CD4-positive, alpha-beta memory T cell (primary cell): ENCODE measurements around the gene PPP1R14C. TPM values are rescaled to one million over a fixed set of nuclear protein-coding genes. Genes with fewer than 3 reads are reported as not detected.
A peak's percentile ranks its signal among the peaks of the same experiment; 100 is the strongest.

ENCODE experiments used
- CTCF ChIA-PET: fragments of 350-600 bp; sonication (Branson Sonifier 250); formaldehyde crosslinking; loops from one replicate; lab custom pipeline; 2021; ENCODE audit warnings: inconsistent platforms; ENCODE audit not compliant: partially characterized antibody; lab: Charles Lee
- POLR2A ChIA-PET: fragments of 350-600 bp; sonication (Branson Sonifier 250); formaldehyde crosslinking; loops from one replicate; lab custom pipeline; 2021; ENCODE audit not compliant: partially characterized antibody; lab: Charles Lee
- DNase-seq, 5 donors: peaks; one replicate each; pipeline versions ENCODE4 v3.0.0 to v3.0.0-alpha.2; 2020 to 2022; ENCODE audit warnings: mixed read lengths in 1 of 5
- H3K27ac ChIP-seq: one replicate; pipeline ENCODE4 v1.7.0; 2013; ENCODE audit warnings: low read depth, low read length
- H3K27me3 ChIP-seq: 2 replicates; pipeline ENCODE4 v1.7.0; 2013; ENCODE audit warnings: mild to moderate bottlenecking, low read length, moderate library complexity; ENCODE audit not compliant: insufficient read depth
- H3K36me3 ChIP-seq: 2 replicates; pipeline ENCODE4 v1.7.0; 2013; ENCODE audit warnings: mild to moderate bottlenecking, low read length, moderate library complexity; ENCODE audit not compliant: insufficient read depth
- H3K4me1 ChIP-seq: 2 replicates; pipeline ENCODE4 v1.7.0; 2013; ENCODE audit warnings: mild to moderate bottlenecking, low read length, moderate library complexity; ENCODE audit not compliant: insufficient read depth
- H3K4me3 ChIP-seq, 2 donors: one replicate each; pipeline ENCODE4 v1.7.0; 2013; ENCODE audit warnings: low read length in 2 of 2, mild to moderate bottlenecking in 1 of 2
- H3K9me3 ChIP-seq, 2 donors: one replicate each; pipeline ENCODE4 v1.7.0; 2013; ENCODE audit warnings: low read length in 2 of 2, control low read depth in 1 of 2; ENCODE audit not compliant: control insufficient read depth in 1 of 2
- H3K27ac Mint-ChIP-seq, 7 donors: one replicate each; pipeline ENCODE4 v1.8.0; 2020 to 2021; ENCODE audit warnings: mixed read lengths in 7 of 7, mild to moderate bottlenecking in 6 of 7, inconsistent platforms in 3 of 7, moderate library complexity in 3 of 7
- H3K27me3 Mint-ChIP-seq, 2 donors: one replicate each; pipeline ENCODE4 v1.8.0; 2020 to 2021; ENCODE audit warnings: mixed read lengths in 2 of 2
- H3K36me3 Mint-ChIP-seq, 2 donors: one replicate each; pipeline ENCODE4 v1.8.0; 2020 to 2021; ENCODE audit warnings: mixed read lengths in 2 of 2, inconsistent platforms in 1 of 2, mild to moderate bottlenecking in 1 of 2
- H3K4me1 Mint-ChIP-seq, 4 donors: one replicate each; pipeline ENCODE4 v1.8.0; 2020 to 2021; ENCODE audit warnings: mixed read lengths in 4 of 4, mild to moderate bottlenecking in 1 of 4
- H3K4me3 Mint-ChIP-seq, 8 donors: one replicate each; pipeline ENCODE4 v1.8.0; 2020 to 2021; ENCODE audit warnings: mixed read lengths in 8 of 8, mild to moderate bottlenecking in 7 of 8, moderate library complexity in 6 of 8, inconsistent platforms in 3 of 8
- H3K9me3 Mint-ChIP-seq, 8 donors: one replicate each; pipeline ENCODE4 v1.8.0; 2020 to 2021; ENCODE audit warnings: mixed read lengths in 8 of 8, mild to moderate bottlenecking in 5 of 8, inconsistent platforms in 3 of 8, moderate library complexity in 1 of 8
- intact Hi-C: fragments of 100-400 bp; cut with micrococcal nuclease; formaldehyde crosslinking; loops from one replicate; pipeline ENCODE4 v1.15.1; 2023
- polyA plus RNA-seq, 2 donors: library from polyadenylated mRNA; unstranded; fragments of 300-500 nt; fragmentation: Illumina TruSeq; gene quantifications; one replicate each; pipeline ENCODE4 v1.2.3, GENCODE V29; 2021
- total RNA-seq, 2 experiments: library from RNA; stranded (reverse); gene quantifications; one replicate each; pipeline ENCODE4 v1.2.3, GENCODE V29; 2021

Gene PPP1R14C
- total and polyA plus RNA-seq, 4 experiments from 2014 or later: not detected

GRCh38 chr6:150297327-150298029 lies 154.6 kb downstream of the PPP1R14C start:
- Histone ChIP-seq H3K4me1 (no peaks in the 10 kb centered on the region), H3K4me3 (no peak overlapping the region), H3K36me3 (no peaks in the 10 kb centered on the region), H3K9me3 (peaks cover 0 to 5% of the 10 kb centered on the region in 2 donors), H3K27ac (no peak overlapping the region), H3K27me3 (no peaks in the 10 kb centered on the region)
- ChIA-PET CTCF (no interaction called here), POLR2A (no interaction called here)
- H3K27me3 Mint-ChIP-seq: peaks cover 3 to 6% of the 10 kb centered on the region in 2 donors
- H3K4me3 Mint-ChIP-seq: no peak overlapping the region
- intact Hi-C loops: no loop called here
- no peaks in the 10 kb centered on the region for H3K4me1 Mint-ChIP-seq
- no peak overlapping the region for H3K27ac Mint-ChIP-seq
- H3K36me3 Mint-ChIP-seq: peaks cover 0 to 7% of the 10 kb centered on the region in 2 donors
- peaks cover 2 to 21% (median 15%) of the 10 kb centered on the region in 8 donors for H3K9me3 Mint-ChIP-seq
- no peak for DNase-seq

- no peak for DNase-seq
Observed at GRCh38 chr6:150298030-150298380, 155.2 kb downstream of the PPP1R14C start.

GRCh38 chr6:150298676-150299075 lies 155.8 kb downstream of the PPP1R14C start:
- H3K9me3 Mint-ChIP-seq: peaks cover 2 to 21% (median 15%) of the 10 kb centered on the region in 8 donors
- H3K4me3 Mint-ChIP-seq: no peak overlapping the region
- peaks cover 0 to 7% of the 10 kb centered on the region in 2 donors for H3K36me3 Mint-ChIP-seq
- intact Hi-C loops: no loop called here
- DNase-seq: no peak
- Histone ChIP-seq H3K36me3 (no peaks in the 10 kb centered on the region), H3K27ac (no peak overlapping the region), H3K4me3 (no peak overlapping the region), H3K9me3 (peaks cover 0 to 5% of the 10 kb centered on the region in 2 donors), H3K27me3 (no peaks in the 10 kb centered on the region), H3K4me1 (no peaks in the 10 kb centered on the region)
- H3K27ac Mint-ChIP-seq: no peak overlapping the region
- peaks cover 3 to 6% of the 10 kb centered on the region in 2 donors for H3K27me3 Mint-ChIP-seq
- H3K4me1 Mint-ChIP-seq: no peaks in the 10 kb centered on the region
- POLR2A ChIA-PET: no interaction called here
- CTCF ChIA-PET: no interaction called here

More at GRCh38 chr6:150298030-150298380, 155.2 kb downstream of the PPP1R14C start:
- peak overlapping the region in 1 of 7 donors; percentile 81 for H3K27ac Mint-ChIP-seq
- peaks cover 2 to 21% (median 15%) of the 10 kb centered on the region in 8 donors for H3K9me3 Mint-ChIP-seq
- H3K36me3 Mint-ChIP-seq: peaks cover 0 to 7% of the 10 kb centered on the region in 2 donors
- ChIA-PET CTCF (no interaction called here), POLR2A (no interaction called here)
- peaks cover 3 to 6% of the 10 kb centered on the region in 2 donors for H3K27me3 Mint-ChIP-seq
- no peak overlapping the region for H3K4me3 ChIP-seq
- H3K27me3 ChIP-seq: no peaks in the 10 kb centered on the region
- intact Hi-C loops: no loop called here
- no peaks in the 10 kb centered on the region for H3K36me3 ChIP-seq
- no peak overlapping the region for H3K4me3 Mint-ChIP-seq
- no peak overlapping the region for H3K27ac ChIP-seq
- peaks cover 0 to 5% of the 10 kb centered on the region in 2 donors for H3K9me3 ChIP-seq
- H3K4me1 ChIP-seq: no peaks in the 10 kb centered on the region
- no peaks in the 10 kb centered on the region for H3K4me1 Mint-ChIP-seq

Other genes starting within 250 kb of the PPP1R14C start
- not detected for gene RAET1E, start 244.9 kb upstream of the PPP1R14C start, total RNA-seq
- gene RAET1E, start 244.9 kb upstream of the PPP1R14C start, polyA plus RNA-seq: not detected
- not detected for gene RAET1G, start 219.9 kb upstream of the PPP1R14C start, total RNA-seq
- not detected for gene RAET1G, start 219.9 kb upstream of the PPP1R14C start, polyA plus RNA-seq
- not detected for gene ULBP2, start 201.0 kb upstream of the PPP1R14C start, total RNA-seq
- 1 to 10 TPM in 1 of 2 donors, under 1 TPM in 1; 0.28 to 1.1 TPM for gene ULBP2, start 201.0 kb upstream of the PPP1R14C start, polyA plus RNA-seq
- not detected for gene ULBP1, start 179.1 kb upstream of the PPP1R14C start, total RNA-seq
- gene ULBP1, start 179.1 kb upstream of the PPP1R14C start, polyA plus RNA-seq: not detected
- not detected for gene RAET1L, start 117.5 kb upstream of the PPP1R14C start, total RNA-seq
- not detected for gene RAET1L, start 117.5 kb upstream of the PPP1R14C start, polyA plus RNA-seq
- gene ULBP3, start 73.9 kb upstream of the PPP1R14C start, total RNA-seq: under 1 TPM in 1 of 2 experiments, not detected in 1; 0.42 TPM
- under 1 TPM; 0.48 to 0.96 TPM for gene ULBP3, start 73.9 kb upstream of the PPP1R14C start, polyA plus RNA-seq
- gene IYD, start 226.0 kb downstream of the PPP1R14C start, total RNA-seq: not detected
- not detected for gene IYD, start 226.0 kb downstream of the PPP1R14C start, polyA plus RNA-seq